Neural progenitor cell (in vitro differentiated cells): Measurements from ENCODE around the gene KIF11. TPM values are rescaled to one million over a fixed set of nuclear protein-coding genes. Genes with fewer than 3 reads are reported as not detected.

ENCODE experiments used
- DNase-seq: peaks from one replicate; pipeline ENCODE4 v3.0.0-alpha.2; 2016; ENCODE audit warnings: low spot score
- H2AFZ ChIP-seq: fragments of 200-600 bp; sonication (generic); replicated peaks from 2 replicates; pipeline ENCODE4 v1.6.1; 2016; ENCODE audit warnings: antibody characterized with exemption
- H3F3A ChIP-seq: fragments of 200-600 bp; sonication (generic); 2 replicates; pipeline ENCODE4 v1.6.1; 2016; ENCODE audit warnings: antibody characterized with exemption, low read depth
- H3K27ac ChIP-seq: fragments of 200-600 bp; sonication (generic); 2 replicates; pipeline ENCODE4 v1.5.1; 2016; ENCODE audit warnings: mild to moderate bottlenecking
- H3K27me3 ChIP-seq: fragments of 200-600 bp; sonication (generic); 2 replicates; pipeline ENCODE4 v1.6.1; 2016; ENCODE audit warnings: mild to moderate bottlenecking, moderate library complexity
- H3K36me3 ChIP-seq: fragments of 200-600 bp; sonication (generic); 2 replicates; pipeline ENCODE4 v1.5.1; 2016
- H3K4me1 ChIP-seq: fragments of 200-600 bp; sonication (generic); 2 replicates; pipeline ENCODE4 v1.6.1; 2016; ENCODE audit warnings: mixed run types
- H3K4me2 ChIP-seq: fragments of 200-600 bp; sonication (generic); 2 replicates; pipeline ENCODE4 v1.6.1; 2016
- H3K4me3 ChIP-seq: fragments of 200-600 bp; sonication (generic); 2 replicates; pipeline ENCODE4 v1.5.1; 2016
- H3K79me2 ChIP-seq: fragments of 200-600 bp; sonication (generic); 2 replicates; pipeline ENCODE4 v1.6.1; 2016; ENCODE audit warnings: low read depth
- H3K9ac ChIP-seq: fragments of 200-600 bp; sonication (generic); 2 replicates; pipeline ENCODE4 v1.6.1; 2016
- H3K9me3 ChIP-seq: fragments of 200-600 bp; sonication (generic); 2 replicates; pipeline ENCODE4 v1.5.1; 2016; ENCODE audit warnings: low read depth
- H4K20me1 ChIP-seq: fragments of 200-600 bp; sonication (generic); 2 replicates; pipeline ENCODE4 v1.6.1; 2016; ENCODE audit warnings: low read depth
- H3K27ac Mint-ChIP-seq: 3 replicates; pipeline ENCODE4 v1.8.0; 2021; ENCODE audit warnings: mixed read lengths
- H3K27me3 Mint-ChIP-seq: 2 replicates; pipeline ENCODE4 v1.8.0; 2022; ENCODE audit warnings: low read depth, mild to moderate bottlenecking, inconsistent platforms, moderate library complexity, mixed read lengths; ENCODE audit not compliant: insufficient read depth
- H3K36me3 Mint-ChIP-seq: 3 replicates; pipeline ENCODE4 v1.8.0; 2021; ENCODE audit warnings: mixed read lengths
- H3K4me1 Mint-ChIP-seq: 3 replicates; pipeline ENCODE4 v1.8.0; 2021; ENCODE audit warnings: mixed read lengths
- H3K4me3 Mint-ChIP-seq: 3 replicates; pipeline ENCODE4 v1.8.0; 2021; ENCODE audit warnings: mild to moderate bottlenecking, moderate library complexity, mixed read lengths
- H3K9me3 Mint-ChIP-seq: 3 replicates; pipeline ENCODE4 v1.8.0; 2020; ENCODE audit warnings: mixed read lengths
- EZH2 ChIP-seq: fragments of 200-600 bp; sonication (generic); IDR thresholded peaks from 2 replicates; pipeline ENCODE4 v1.6.1; 2017; ENCODE audit warnings: antibody characterized with exemption, mild to moderate bottlenecking, moderate library complexity
- EZH2phosphoT487 ChIP-seq: fragments of 200-600 bp; sonication (generic); IDR thresholded peaks from 2 replicates; pipeline ENCODE4 v1.6.1; 2017; ENCODE audit warnings: antibody characterized with exemption
- total RNA-seq: library from RNA; depleted of rRNA; stranded (reverse); fragments of >200 nt; gene quantifications from 2 replicates; pipeline ENCODE4 v1.2.3, GENCODE V29; 2015; ENCODE audit warnings: low replicate concordance
- TF ChIP-seq, protein P1 (sequence below): fragments of 200-600 bp; sonication (generic); IDR thresholded peaks from 2 replicates; pipeline ENCODE4 v1.5.1; 2017; ENCODE audit warnings: antibody characterized with exemption, mild to moderate bottlenecking

KIF11 gene
- 80.2 and 128 TPM in 2 replicates for total RNA-seq

DNA sequence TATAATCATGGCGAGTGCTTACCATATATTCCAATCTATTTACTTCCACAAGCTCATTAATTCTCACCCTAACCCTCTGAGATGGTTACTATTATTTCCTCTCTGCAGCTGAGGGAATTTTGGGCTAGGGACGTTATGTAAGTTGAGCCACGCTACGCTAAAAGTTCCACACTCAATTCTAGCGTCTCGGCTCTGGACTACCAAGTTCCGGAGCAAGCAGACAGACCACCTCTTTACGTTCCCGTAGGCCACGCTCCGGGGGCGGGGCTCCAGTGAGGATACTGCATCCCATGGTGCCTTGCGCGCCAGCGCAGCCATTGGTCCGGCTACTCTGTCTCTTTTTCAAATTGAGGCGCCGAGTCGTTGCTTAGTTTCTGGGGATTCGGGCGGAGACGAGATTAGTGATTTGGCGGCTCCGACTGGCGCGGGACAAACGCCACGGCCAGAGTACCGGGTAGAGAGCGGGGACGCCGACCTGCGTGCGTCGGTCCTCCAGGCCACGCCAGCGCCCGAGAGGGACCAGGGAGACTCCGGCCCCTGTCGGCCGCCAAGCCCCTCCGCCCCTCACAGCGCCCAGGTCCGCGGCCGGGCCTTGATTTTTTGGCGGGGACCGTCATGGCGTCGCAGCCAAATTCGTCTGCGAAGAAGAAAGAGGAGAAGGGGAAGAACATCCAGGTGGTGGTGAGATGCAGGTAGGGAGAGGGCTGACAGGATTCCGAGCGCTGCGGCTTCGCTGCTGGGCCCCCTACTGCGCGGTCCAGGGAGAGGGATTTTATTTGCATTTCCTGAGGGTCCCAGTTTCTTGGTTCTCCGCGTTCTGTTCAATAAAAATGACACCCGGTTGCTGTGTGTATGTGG is at the start of gene KIF11:
TSS of gene KIF11 (plus strand) at position 370 of the 858 bp plus-strand sequence. CDS start at position 616, 246 bp downstream.
- Histone ChIP-seq H3F3A (peaks cover 37% of the 10 kb centered on the region), H4K20me1 (peaks cover 38% of the 10 kb centered on the region), H3K27ac (peak within 1 kb of the TSS; percentile 74), H3K4me3 (peak within 1 kb of the TSS; percentile 77), H3K9ac (peak within 1 kb of the TSS; percentile 69), H3K4me1 (peaks cover 33% of the 10 kb centered on the region), H3K27me3 (no peaks in the 10 kb centered on the region), H3K36me3 (no peaks in the 10 kb centered on the region), H2AFZ (peak within 1 kb of the TSS; percentile 71), H3K79me2 (peaks cover 51% of the 10 kb centered on the region), H3K9me3 (no peaks in the 10 kb centered on the region), H3K4me2 (peak within 1 kb of the TSS; percentile 96)
- Mint-ChIP-seq H3K27ac (peak within 1 kb of the TSS; percentile 98), H3K4me1 (peaks cover 33% of the 10 kb centered on the region), H3K4me3 (peak within 1 kb of the TSS; percentile 96), H3K9me3 (peaks cover 19% of the 10 kb centered on the region), H3K27me3 (no peaks in the 10 kb centered on the region), H3K36me3 (peaks cover 21% of the 10 kb centered on the region)
- no peak for TF ChIP-seq EZH2phosphoT487
- TF ChIP-seq, protein P1, sequence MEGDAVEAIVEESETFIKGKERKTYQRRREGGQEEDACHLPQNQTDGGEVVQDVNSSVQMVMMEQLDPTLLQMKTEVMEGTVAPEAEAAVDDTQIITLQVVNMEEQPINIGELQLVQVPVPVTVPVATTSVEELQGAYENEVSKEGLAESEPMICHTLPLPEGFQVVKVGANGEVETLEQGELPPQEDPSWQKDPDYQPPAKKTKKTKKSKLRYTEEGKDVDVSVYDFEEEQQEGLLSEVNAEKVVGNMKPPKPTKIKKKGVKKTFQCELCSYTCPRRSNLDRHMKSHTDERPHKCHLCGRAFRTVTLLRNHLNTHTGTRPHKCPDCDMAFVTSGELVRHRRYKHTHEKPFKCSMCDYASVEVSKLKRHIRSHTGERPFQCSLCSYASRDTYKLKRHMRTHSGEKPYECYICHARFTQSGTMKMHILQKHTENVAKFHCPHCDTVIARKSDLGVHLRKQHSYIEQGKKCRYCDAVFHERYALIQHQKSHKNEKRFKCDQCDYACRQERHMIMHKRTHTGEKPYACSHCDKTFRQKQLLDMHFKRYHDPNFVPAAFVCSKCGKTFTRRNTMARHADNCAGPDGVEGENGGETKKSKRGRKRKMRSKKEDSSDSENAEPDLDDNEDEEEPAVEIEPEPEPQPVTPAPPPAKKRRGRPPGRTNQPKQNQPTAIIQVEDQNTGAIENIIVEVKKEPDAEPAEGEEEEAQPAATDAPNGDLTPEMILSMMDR = no peak
- TF ChIP-seq EZH2 = no peak
- DNase-seq = peak; percentile 98

DNA sequence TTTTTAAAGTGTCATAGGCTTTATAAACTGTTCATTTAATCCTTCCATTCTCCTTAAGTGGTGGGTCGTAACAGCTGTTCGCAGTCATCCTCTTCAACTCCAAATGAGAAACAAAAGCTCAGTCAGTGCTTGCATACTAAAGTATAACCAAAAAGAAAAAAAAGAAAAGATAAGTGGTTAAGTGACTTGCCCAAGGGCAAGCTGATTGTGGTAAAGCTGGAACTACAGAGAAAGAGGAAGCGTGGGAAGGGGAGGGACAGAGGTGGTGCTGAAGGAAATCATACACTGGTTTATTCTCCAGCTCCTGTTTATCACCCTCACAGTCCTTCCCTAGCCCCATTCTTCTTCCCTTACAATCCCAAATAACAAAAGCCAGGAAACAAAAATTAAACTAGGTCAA is 48.6 kb upstream of the KIF11 start:
- Histone ChIP-seq H3K4me1 (no peaks in the 10 kb centered on the region), H2AFZ (no peak overlapping the region), H4K20me1 (peaks cover 7% of the 10 kb centered on the region), H3K36me3 (no peaks in the 10 kb centered on the region), H3K9ac (no peak overlapping the region), H3K27ac (no peak overlapping the region), H3K79me2 (peaks cover 55% of the 10 kb centered on the region), H3K4me2 (no peak overlapping the region), H3K9me3 (no peaks in the 10 kb centered on the region), H3K27me3 (no peaks in the 10 kb centered on the region), H3K4me3 (no peak overlapping the region), H3F3A (no peaks in the 10 kb centered on the region)
- no peak for DNase-seq
- TF ChIP-seq, protein P1 = no peak
- TF ChIP-seq EZH2 (no peak), EZH2phosphoT487 (no peak)
- no peaks in the 10 kb centered on the region for H3K9me3 Mint-ChIP-seq
- H3K27me3 Mint-ChIP-seq = no peaks in the 10 kb centered on the region
- H3K27ac Mint-ChIP-seq = no peak overlapping the region
- H3K36me3 Mint-ChIP-seq = peaks cover 4% of the 10 kb centered on the region
- no peak overlapping the region for H3K4me3 Mint-ChIP-seq
- H3K4me1 Mint-ChIP-seq = peaks cover 3% of the 10 kb centered on the region

DNA sequence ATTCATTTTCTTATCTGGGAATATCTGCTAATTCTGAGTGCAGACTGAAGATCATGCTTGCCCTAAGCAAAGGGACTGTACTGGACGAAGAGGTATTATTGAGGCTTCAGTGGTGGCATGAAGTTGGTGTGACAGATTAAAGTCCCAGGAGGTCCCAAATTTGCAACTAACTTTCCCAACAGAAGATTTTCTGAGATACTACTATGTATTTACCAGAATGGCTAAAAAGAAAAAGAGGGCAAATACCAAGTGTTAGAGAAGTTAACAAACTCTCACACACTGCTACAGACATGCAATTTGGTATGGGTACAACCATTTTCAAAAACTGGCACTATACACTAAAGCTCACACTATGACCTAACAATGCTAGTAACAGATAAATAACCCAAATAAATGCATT is 47.4 kb upstream of the KIF11 start:
- no peaks in the 10 kb centered on the region for H3K9me3 Mint-ChIP-seq
- Histone ChIP-seq H4K20me1 (peaks cover 7% of the 10 kb centered on the region), H3K4me3 (no peak overlapping the region), H3K9me3 (no peaks in the 10 kb centered on the region), H3K36me3 (no peaks in the 10 kb centered on the region), H3K4me2 (no peak overlapping the region), H3K27ac (no peak overlapping the region), H3F3A (no peaks in the 10 kb centered on the region), H3K79me2 (peaks cover 61% of the 10 kb centered on the region), H3K9ac (no peak overlapping the region), H2AFZ (no peak overlapping the region), H3K27me3 (no peaks in the 10 kb centered on the region), H3K4me1 (no peaks in the 10 kb centered on the region)
- peaks cover 2% of the 10 kb centered on the region for H3K27me3 Mint-ChIP-seq
- no peak for DNase-seq
- no peak for TF ChIP-seq EZH2
- TF ChIP-seq EZH2phosphoT487 = no peak
- TF ChIP-seq, protein P1 = no peak
- peaks cover 3% of the 10 kb centered on the region for H3K4me1 Mint-ChIP-seq
- H3K4me3 Mint-ChIP-seq = no peak overlapping the region
- H3K27ac Mint-ChIP-seq = no peak overlapping the region
- H3K36me3 Mint-ChIP-seq = peaks cover 2% of the 10 kb centered on the region
